ENCODE results near the gene METTL4. TPM values are rescaled to one million over a fixed set of nuclear protein-coding genes. Genes with fewer than 3 reads are reported as not detected.

Gene METTL4
- 7.9 and 11.7 TPM in 2 replicates for total RNA-seq (2014; rRNA removed; shearing (Covaris generic))

- DNase-seq (ENCODE audit: low read depth) = peak; percentile 86
Observed at GRCh38 chr18:2571200-2572170, at the start of gene METTL4, which contains the start of gene NDC80. Gene METTL4 (minus strand): TSS chr18:2571505. CDS start chr18:2567216, 4,289 bp downstream. Gene NDC80 (plus strand): TSS chr18:2571557. CDS start chr18:2572986, 1,429 bp downstream.

GRCh38 chr18:2618009-2618408, 46.7 kb upstream of the METTL4 start:
- DNase-seq (ENCODE audit: low read depth) = peak; percentile 70

- DNase-seq (ENCODE audit: low read depth) = peak; percentile 24
Observed at GRCh38 chr18:2617401-2617998, 46.2 kb upstream of the METTL4 start.

GRCh38 chr18:2612996-2613395, 41.7 kb upstream of the METTL4 start:
- no peak for DNase-seq (ENCODE audit: low read depth)

GRCh38 chr18:2610549-2610948, 39.2 kb upstream of the METTL4 start:
- no peak for DNase-seq (ENCODE audit: low read depth)

- DNase-seq (ENCODE audit: low read depth) = no peak
Observed at GRCh38 chr18:2609604-2610003, 38.3 kb upstream of the METTL4 start.

- no peak for DNase-seq (ENCODE audit: low read depth)
Observed at GRCh38 chr18:2606335-2606734, 35.0 kb upstream of the METTL4 start.

- DNase-seq (ENCODE audit: low read depth) = no peak
Observed at GRCh38 chr18:2602844-2603243, 31.5 kb upstream of the METTL4 start.

- no peak for DNase-seq (ENCODE audit: low read depth)
Observed at GRCh38 chr18:2597639-2598038, 26.3 kb upstream of the METTL4 start.

- DNase-seq (ENCODE audit: low read depth) = no peak
Observed at GRCh38 chr18:2590303-2590702, 19.0 kb upstream of the METTL4 start.

- DNase-seq (ENCODE audit: low read depth) = no peak
Observed at GRCh38 chr18:2589345-2590068, 18.2 kb upstream of the METTL4 start.

GRCh38 chr18:2588666-2589344, 17.5 kb upstream of the METTL4 start:
- DNase-seq (ENCODE audit: low read depth) = no peak

- peak; percentile 24 for DNase-seq (ENCODE audit: low read depth)
Observed at GRCh38 chr18:2587788-2588187, 16.5 kb upstream of the METTL4 start.

GRCh38 chr18:2573408-2573807, 2.1 kb upstream of the METTL4 start:
- no peak for DNase-seq (ENCODE audit: low read depth)

- no peak for DNase-seq (ENCODE audit: low read depth)
Observed at GRCh38 chr18:2572892-2573291, 1.6 kb upstream of the METTL4 start.

- DNase-seq (ENCODE audit: low read depth) = no peak
Observed at GRCh38 chr18:2572171-2572569, 865 bp upstream of the METTL4 start.

GRCh38 chr18:2570772-2571199, 519 bp downstream of the METTL4 start:
- peak; percentile 70 for DNase-seq (ENCODE audit: low read depth)

- no peak for DNase-seq (ENCODE audit: low read depth)
Observed at GRCh38 chr18:2569338-2570207, 1.7 kb downstream of the METTL4 start.

- DNase-seq (ENCODE audit: low read depth) = no peak
Observed at GRCh38 chr18:2568605-2569004, 2.7 kb downstream of the METTL4 start.

- no peak for DNase-seq (ENCODE audit: low read depth)
Observed at GRCh38 chr18:2568129-2568528, 3.2 kb downstream of the METTL4 start.

- no peak for DNase-seq (ENCODE audit: low read depth)
Observed at GRCh38 chr18:2564373-2564772, 6.9 kb downstream of the METTL4 start.
